HEK293 (cell line): ENCODE measurements around the gene ARHGAP26.
A peak's percentile ranks its signal among the peaks of the same experiment; 100 is the strongest.

ENCODE experiments used
- CTCF ChIA-PET: fragments of 350-600 bp; formaldehyde crosslinking; extraction: SDS; loops from one replicate; lab custom pipeline; 2021; ENCODE audit warnings: antibody characterized with exemption; lab: Yijun Ruan, JAX
- POLR2A ChIA-PET: fragments of 300-600 bp; formaldehyde crosslinking; extraction: SDS; loops from one replicate; lab custom pipeline; 2020; ENCODE audit warnings: antibody characterized with exemption, inconsistent platforms; lab: Yijun Ruan, JAX
- H3K27ac ChIP-seq: fragments of 200-500 bp; sonication (Bioruptor generic); 2 replicates; pipeline ENCODE4 v1.5.1; 2014; ENCODE audit warnings: low read depth, low read length, control low read depth, inconsistent platforms; ENCODE audit errors: extremely low read depth
- H3K36me3 ChIP-seq, 2 experiments: fragments of 200-500 bp in 1 of 2; sonication (Bioruptor generic) in 1 of 2; 1 replicate in 1 of 2; 2 replicates in 1 of 2; pipeline ENCODE4 v1.5.1; 2014 to 2017; ENCODE audit warnings: inconsistent platforms in 2 of 2, low read length in 2 of 2; ENCODE audit not compliant: control insufficient read depth in 2 of 2, insufficient read depth in 1 of 2
- H3K4me1 ChIP-seq: fragments of 200-500 bp; sonication (Bioruptor generic); 2 replicates; pipeline ENCODE4 v1.5.1; 2014; ENCODE audit warnings: mild to moderate bottlenecking, low read length, inconsistent platforms; ENCODE audit not compliant: control insufficient read depth, insufficient read depth
- H3K4me3 ChIP-seq: 2 replicates; pipeline ENCODE4 v1.5.1; 2011; ENCODE audit warnings: low read depth, mild to moderate bottlenecking, control low read depth, low read length, moderate library complexity
- H3K9me3 ChIP-seq: fragments of 200-500 bp; sonication (Bioruptor generic); 2 replicates; pipeline ENCODE4 v1.5.1; 2014; ENCODE audit warnings: low read depth, low read length, inconsistent platforms; ENCODE audit not compliant: control insufficient read depth, insufficient read depth
- ZIC2 ChIP-seq: fragments of 450-650 bp; formaldehyde crosslinking; IDR thresholded peaks from 2 replicates; pipeline ENCODE4 v1.5.1; 2016; ENCODE audit warnings: missing biosample characterization, missing genetic modification characterization
- ZNF157 ChIP-seq: fragments of 450-650 bp; formaldehyde crosslinking; IDR thresholded peaks from 2 replicates; pipeline ENCODE4 v1.5.1; 2016; ENCODE audit warnings: missing biosample characterization, missing genetic modification characterization
- ZNF433 ChIP-seq: fragments of 450-650 bp; formaldehyde crosslinking; IDR thresholded peaks from 2 replicates; pipeline ENCODE4 v1.5.1; 2016; ENCODE audit warnings: missing biosample characterization, missing genetic modification characterization, low read depth
- ZNF473 ChIP-seq: fragments of 450-650 bp; formaldehyde crosslinking; IDR thresholded peaks from 2 replicates; pipeline ENCODE4 v1.5.1; 2017; ENCODE audit warnings: missing biosample characterization, missing genetic modification characterization
- ZNF521 ChIP-seq: fragments of 450-650 bp; formaldehyde crosslinking; IDR thresholded peaks from 2 replicates; pipeline ENCODE4 v1.5.1; 2017; ENCODE audit warnings: missing biosample characterization, mild to moderate bottlenecking, missing genetic modification characterization
- ZNF596 ChIP-seq: fragments of 450-650 bp; IDR thresholded peaks from 2 replicates; pipeline ENCODE4 v1.5.0; 2018; ENCODE audit warnings: missing biosample characterization, mild to moderate bottlenecking, missing genetic modification characterization, moderate library complexity
- ZNF610 ChIP-seq: fragments of 450-650 bp; formaldehyde crosslinking; IDR thresholded peaks from 2 replicates; pipeline ENCODE4 v1.5.1; 2016; ENCODE audit warnings: missing biosample characterization, missing genetic modification characterization, borderline replicate concordance
- ZNF626 ChIP-seq: fragments of 450-650 bp; sonication (Bioruptor Pico); formaldehyde crosslinking; IDR thresholded peaks from 2 replicates; pipeline ENCODE4 v1.5.1; 2018; ENCODE audit warnings: missing biosample characterization, missing genetic modification characterization, inconsistent platforms
- TF ChIP-seq, protein P1 (sequence below): fragments of 450-650 bp; formaldehyde crosslinking; IDR thresholded peaks from 2 replicates; pipeline ENCODE4 v1.5.1; 2017; ENCODE audit warnings: missing biosample characterization, missing genetic modification characterization
- TF ChIP-seq, protein P2 (sequence below): fragments of 450-650 bp; formaldehyde crosslinking; IDR thresholded peaks from 2 replicates; pipeline ENCODE4 v1.5.1; 2016; ENCODE audit warnings: missing biosample characterization, missing genetic modification characterization
- TF ChIP-seq, protein P3 (sequence below): fragments of 450-650 bp; formaldehyde crosslinking; optimal IDR thresholded peaks from 2 replicates; pipeline ENCODE3; 2016; ENCODE audit warnings: missing biosample characterization, mild to moderate bottlenecking, missing genetic modification characterization
- TF ChIP-seq, protein P4 (sequence below): fragments of 450-650 bp; formaldehyde crosslinking; IDR thresholded peaks from 2 replicates; pipeline ENCODE4 v1.5.1; 2016; ENCODE audit warnings: missing biosample characterization, missing genetic modification characterization
- TF ChIP-seq, protein P5 (sequence below): fragments of 450-650 bp; formaldehyde crosslinking; IDR thresholded peaks from 2 replicates; pipeline ENCODE4 v1.5.1; 2016; ENCODE audit warnings: missing biosample characterization, missing genetic modification characterization
- TF ChIP-seq, protein P6 (sequence below): fragments of 450-650 bp; IDR thresholded peaks from 2 replicates; pipeline ENCODE4 v1.5.1; 2018; ENCODE audit warnings: missing biosample characterization, mild to moderate bottlenecking, missing genetic modification characterization

Gene ARHGAP26

DNA sequence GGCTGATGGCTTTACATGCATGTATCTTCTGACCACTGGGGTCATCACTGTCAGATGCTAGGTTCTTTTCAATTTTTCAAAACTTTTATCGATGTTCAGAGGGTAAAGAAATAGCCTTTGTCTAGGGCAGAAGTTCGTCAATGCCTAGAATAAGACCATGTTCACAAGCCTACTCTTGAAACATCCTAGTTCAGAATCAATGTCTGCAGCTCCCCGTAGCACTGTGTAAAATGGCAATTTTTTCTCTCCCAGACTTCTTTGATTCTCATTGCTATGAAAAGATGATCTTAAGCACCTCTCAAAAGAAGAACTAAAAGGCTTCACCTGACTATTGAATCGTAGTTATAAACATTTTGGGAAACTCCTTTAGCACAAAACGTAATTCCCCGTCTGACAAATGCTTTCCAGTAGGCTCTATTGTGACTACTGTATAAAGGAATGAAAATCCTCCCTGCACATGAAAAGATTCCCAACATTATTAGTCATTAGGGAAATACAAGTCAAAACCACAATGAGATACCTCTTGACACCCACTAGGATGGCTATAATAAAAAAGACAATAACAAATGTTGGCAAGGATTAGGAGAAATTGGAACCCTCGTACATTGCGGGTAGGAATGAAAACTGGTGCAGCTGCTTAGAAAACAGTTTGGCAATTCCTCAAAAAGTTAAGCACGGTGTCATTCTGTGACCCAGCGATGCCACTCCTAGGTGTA, 263.5 kb downstream of the ARHGAP26 start (continued):
- TF ChIP-seq, protein P1, sequence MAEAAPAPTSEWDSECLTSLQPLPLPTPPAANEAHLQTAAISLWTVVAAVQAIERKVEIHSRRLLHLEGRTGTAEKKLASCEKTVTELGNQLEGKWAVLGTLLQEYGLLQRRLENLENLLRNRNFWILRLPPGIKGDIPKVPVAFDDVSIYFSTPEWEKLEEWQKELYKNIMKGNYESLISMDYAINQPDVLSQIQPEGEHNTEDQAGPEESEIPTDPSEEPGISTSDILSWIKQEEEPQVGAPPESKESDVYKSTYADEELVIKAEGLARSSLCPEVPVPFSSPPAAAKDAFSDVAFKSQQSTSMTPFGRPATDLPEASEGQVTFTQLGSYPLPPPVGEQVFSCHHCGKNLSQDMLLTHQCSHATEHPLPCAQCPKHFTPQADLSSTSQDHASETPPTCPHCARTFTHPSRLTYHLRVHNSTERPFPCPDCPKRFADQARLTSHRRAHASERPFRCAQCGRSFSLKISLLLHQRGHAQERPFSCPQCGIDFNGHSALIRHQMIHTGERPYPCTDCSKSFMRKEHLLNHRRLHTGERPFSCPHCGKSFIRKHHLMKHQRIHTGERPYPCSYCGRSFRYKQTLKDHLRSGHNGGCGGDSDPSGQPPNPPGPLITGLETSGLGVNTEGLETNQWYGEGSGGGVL (tag by site-specific recombination) = no peak
- TF ChIP-seq ZNF626 (tag by site-specific recombination) (no peak), ZNF521 (tag by site-specific recombination) (no peak), ZNF473 (tag by site-specific recombination) (no peak)
- TF ChIP-seq, protein P2, sequence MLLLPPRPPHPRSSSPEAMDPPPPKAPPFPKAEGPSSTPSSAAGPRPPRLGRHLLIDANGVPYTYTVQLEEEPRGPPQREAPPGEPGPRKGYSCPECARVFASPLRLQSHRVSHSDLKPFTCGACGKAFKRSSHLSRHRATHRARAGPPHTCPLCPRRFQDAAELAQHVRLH (tag by site-specific recombination) = no peak
- TF ChIP-seq, protein P3, sequence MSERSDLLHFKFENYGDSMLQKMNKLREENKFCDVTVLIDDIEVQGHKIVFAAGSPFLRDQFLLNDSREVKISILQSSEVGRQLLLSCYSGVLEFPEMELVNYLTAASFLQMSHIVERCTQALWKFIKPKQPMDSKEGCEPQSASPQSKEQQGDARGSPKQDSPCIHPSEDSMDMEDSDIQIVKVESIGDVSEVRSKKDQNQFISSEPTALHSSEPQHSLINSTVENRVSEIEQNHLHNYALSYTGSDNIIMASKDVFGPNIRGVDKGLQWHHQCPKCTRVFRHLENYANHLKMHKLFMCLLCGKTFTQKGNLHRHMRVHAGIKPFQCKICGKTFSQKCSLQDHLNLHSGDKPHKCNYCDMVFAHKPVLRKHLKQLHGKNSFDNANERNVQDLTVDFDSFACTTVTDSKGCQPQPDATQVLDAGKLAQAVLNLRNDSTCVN (tag by site-specific recombination) = no peak

DNA sequence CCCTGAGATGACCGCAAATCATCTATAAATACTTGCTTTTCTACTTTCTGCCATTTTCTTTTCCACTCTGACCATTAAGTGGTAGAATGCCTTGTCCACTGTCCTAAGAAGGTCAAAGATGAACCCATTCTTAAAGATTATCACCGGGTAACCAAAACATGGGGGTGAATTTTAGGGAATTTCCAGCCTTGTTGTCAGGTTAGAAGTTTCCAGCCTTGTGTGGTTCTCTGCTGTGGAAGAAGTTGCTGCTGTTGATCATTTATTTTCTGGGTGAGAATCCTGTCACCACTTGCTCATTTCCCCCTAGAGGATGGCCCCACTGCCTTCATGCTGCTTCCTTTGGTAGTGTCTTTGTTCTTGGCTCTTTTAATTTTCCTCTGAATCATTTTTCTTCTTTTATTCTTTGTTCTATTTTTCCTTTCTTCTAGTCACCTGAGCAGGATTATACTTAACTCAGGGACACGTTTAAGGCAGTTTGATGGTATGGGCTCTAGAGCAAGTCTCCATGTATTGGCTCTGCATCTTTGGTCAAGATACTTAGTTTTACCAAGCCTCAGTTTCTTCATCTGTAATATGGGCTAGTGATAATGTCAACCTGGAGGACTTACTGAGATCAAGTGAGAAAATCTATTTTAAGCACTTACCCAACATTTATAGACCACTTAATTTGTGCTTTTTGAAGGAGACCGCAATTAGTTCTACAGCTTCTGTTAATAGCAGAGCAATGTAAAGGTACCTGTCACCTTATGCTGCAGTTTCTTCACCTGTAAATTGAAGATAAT, 266.2 kb downstream of the ARHGAP26 start:
- TF ChIP-seq ZNF433 (tag by site-specific recombination) (no peak), ZNF596 (tag by site-specific recombination) (no peak), ZNF610 (tag by site-specific recombination) (no peak), ZNF157 (tag by site-specific recombination) (no peak)
- TF ChIP-seq, protein P4, sequence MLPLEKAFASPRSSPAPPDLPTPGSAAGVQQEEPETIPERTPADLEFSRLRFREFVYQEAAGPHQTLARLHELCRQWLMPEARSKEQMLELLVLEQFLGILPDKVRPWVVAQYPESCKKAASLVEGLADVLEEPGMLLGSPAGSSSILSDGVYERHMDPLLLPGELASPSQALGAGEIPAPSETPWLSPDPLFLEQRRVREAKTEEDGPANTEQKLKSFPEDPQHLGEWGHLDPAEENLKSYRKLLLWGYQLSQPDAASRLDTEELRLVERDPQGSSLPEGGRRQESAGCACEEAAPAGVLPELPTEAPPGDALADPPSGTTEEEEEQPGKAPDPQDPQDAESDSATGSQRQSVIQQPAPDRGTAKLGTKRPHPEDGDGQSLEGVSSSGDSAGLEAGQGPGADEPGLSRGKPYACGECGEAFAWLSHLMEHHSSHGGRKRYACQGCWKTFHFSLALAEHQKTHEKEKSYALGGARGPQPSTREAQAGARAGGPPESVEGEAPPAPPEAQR = no peak
- TF ChIP-seq, protein P5, sequence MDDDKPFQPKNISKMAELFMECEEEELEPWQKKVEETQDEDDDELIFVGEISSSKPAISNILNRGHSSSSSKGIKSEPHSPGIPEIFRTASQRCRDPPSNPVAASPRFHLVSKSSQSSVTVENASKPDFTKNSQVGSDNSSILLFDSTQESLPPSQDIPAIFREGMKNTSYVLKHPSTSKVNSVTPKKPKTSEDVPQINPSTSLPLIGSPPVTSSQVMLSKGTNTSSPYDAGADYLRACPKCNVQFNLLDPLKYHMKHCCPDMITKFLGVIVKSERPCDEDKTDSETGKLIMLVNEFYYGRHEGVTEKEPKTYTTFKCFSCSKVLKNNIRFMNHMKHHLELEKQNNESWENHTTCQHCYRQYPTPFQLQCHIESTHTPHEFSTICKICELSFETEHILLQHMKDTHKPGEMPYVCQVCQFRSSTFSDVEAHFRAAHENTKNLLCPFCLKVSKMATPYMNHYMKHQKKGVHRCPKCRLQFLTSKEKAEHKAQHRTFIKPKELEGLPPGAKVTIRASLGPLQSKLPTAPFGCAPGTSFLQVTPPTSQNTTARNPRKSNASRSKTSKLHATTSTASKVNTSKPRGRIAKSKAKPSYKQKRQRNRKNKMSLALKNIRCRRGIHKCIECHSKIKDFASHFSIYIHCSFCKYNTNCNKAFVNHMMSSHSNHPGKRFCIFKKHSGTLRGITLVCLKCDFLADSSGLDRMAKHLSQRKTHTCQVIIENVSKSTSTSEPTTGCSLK (tag by site-specific recombination) = no peak
- ChIA-PET POLR2A (no interaction called here), CTCF (interaction anchor here (0.5 kb wide), 1 partner anchor 361 kb away, joined by 3 read pairs; no protein-coding TSS in a partner anchor)
- H3K9me3 ChIP-seq = no peaks in the 10 kb centered on the region
- no peak overlapping the region for H3K4me3 ChIP-seq
- H3K36me3 ChIP-seq = no peaks in the 10 kb centered on the region
- H3K27ac ChIP-seq = no peak overlapping the region
- no peaks in the 10 kb centered on the region for H3K4me1 ChIP-seq

DNA sequence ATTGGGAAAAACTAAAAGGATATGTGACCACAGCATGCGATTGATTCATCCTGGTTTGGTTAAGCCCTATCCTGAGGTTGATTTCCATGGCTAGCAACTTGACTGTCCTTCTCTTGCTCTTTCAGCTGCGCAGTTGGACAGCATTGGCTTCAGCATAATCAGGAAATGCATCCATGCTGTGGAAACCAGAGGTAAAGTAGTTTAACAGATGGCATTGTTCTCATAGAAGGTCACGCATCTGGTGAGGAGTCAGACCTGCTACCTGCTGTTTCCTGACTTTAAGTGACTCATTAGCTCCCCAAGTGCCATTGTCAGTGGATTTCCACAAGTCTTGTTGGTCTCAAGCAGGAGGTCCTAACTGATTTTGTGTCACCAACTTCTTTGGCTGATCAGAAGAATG, 266.9 kb downstream of the ARHGAP26 start:
- H3K36me3 ChIP-seq = no peaks in the 10 kb centered on the region
- TF ChIP-seq, protein P6, sequence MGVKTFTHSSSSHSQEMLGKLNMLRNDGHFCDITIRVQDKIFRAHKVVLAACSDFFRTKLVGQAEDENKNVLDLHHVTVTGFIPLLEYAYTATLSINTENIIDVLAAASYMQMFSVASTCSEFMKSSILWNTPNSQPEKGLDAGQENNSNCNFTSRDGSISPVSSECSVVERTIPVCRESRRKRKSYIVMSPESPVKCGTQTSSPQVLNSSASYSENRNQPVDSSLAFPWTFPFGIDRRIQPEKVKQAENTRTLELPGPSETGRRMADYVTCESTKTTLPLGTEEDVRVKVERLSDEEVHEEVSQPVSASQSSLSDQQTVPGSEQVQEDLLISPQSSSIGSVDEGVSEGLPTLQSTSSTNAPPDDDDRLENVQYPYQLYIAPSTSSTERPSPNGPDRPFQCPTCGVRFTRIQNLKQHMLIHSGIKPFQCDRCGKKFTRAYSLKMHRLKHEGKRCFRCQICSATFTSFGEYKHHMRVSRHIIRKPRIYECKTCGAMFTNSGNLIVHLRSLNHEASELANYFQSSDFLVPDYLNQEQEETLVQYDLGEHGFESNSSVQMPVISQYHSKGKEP = no peak
- TF ChIP-seq ZIC2 = peak; percentile 73
- H3K4me3 ChIP-seq = no peak overlapping the region
- POLR2A ChIA-PET = no interaction called here
- no peak overlapping the region for H3K27ac ChIP-seq
- peaks cover 4% of the 10 kb centered on the region for H3K4me1 ChIP-seq
- CTCF ChIA-PET = interaction anchor here (0.5 to 0.6 kb wide), 2 partner anchors 360 to 1077 kb away, joined by 3 read pairs; no protein-coding TSS in a partner anchor
- no peaks in the 10 kb centered on the region for H3K9me3 ChIP-seq
